Neural cell (in vitro differentiated cells): ENCODE results near the gene ZNF839. TPM values are rescaled to one million over a fixed set of nuclear protein-coding genes. Genes with fewer than 3 reads are reported as not detected.

Experiments
- H2AFZ ChIP-seq: fragments of 200-600, 300-800 bp; sonication (generic), shearing (Covaris generic); 2 replicates; pipeline ENCODE4 v1.6.0; 2014; ENCODE audit warnings: low read depth, mild to moderate bottlenecking, antibody characterized with exemption, low read length, moderate library complexity
- H3F3A ChIP-seq: fragments of 200-600 bp; shearing (Covaris generic); 2 replicates; pipeline ENCODE4 v1.6.1; 2016; ENCODE audit warnings: mild to moderate bottlenecking, moderate library complexity, mixed read lengths, antibody characterized with exemption, low read length; ENCODE audit not compliant: insufficient read depth, poor library complexity, severe bottlenecking
- H3K27ac ChIP-seq: fragments of 200-600, 300-800 bp; sonication (generic), shearing (Covaris generic); 2 replicates; pipeline ENCODE4 v1.5.1; 2014; ENCODE audit warnings: mild to moderate bottlenecking, low read length, moderate library complexity
- H3K27me3 ChIP-seq: fragments of 300-800, 200-600 bp; sonication (generic), shearing (Covaris generic); 2 replicates; pipeline ENCODE4 v1.6.0; 2014; ENCODE audit warnings: mild to moderate bottlenecking, low read depth, low read length, moderate library complexity; ENCODE audit not compliant: insufficient read depth
- H3K36me3 ChIP-seq: fragments of 300-800, 200-600 bp; sonication (generic), shearing (Covaris generic); 2 replicates; pipeline ENCODE4 v1.5.1; 2014; ENCODE audit warnings: mild to moderate bottlenecking, antibody characterized with exemption, low read length, moderate library complexity; ENCODE audit not compliant: insufficient read depth
- H3K4me2 ChIP-seq: fragments of 300-800, 200-600 bp; sonication (generic), shearing (Covaris generic); 2 replicates; pipeline ENCODE4 v1.6.0; 2014; ENCODE audit warnings: mild to moderate bottlenecking, low read length
- H3K4me3 ChIP-seq: fragments of 300-800, 200-600 bp; sonication (generic), shearing (Covaris generic); 2 replicates; pipeline ENCODE4 v1.5.1; 2014; ENCODE audit warnings: mild to moderate bottlenecking, low read length, moderate library complexity
- H3K79me2 ChIP-seq: fragments of 200-600 bp; shearing (Covaris generic); replicated peaks from 2 replicates; pipeline ENCODE4 v1.6.0; 2014; ENCODE audit warnings: mild to moderate bottlenecking, low read length, moderate library complexity; ENCODE audit not compliant: insufficient read depth
- H3K9ac ChIP-seq: fragments of 300-800, 200-600 bp; sonication (generic), shearing (Covaris generic); 2 replicates; pipeline ENCODE4 v1.6.1; 2016; ENCODE audit warnings: mild to moderate bottlenecking, low read length, mixed read lengths
- H3K9me2 ChIP-seq: fragments of 200-600 bp; shearing (Covaris generic); 2 replicates; pipeline ENCODE4 v1.6.1; 2016; ENCODE audit warnings: mild to moderate bottlenecking, low read length, mixed read lengths; ENCODE audit not compliant: insufficient read depth
- H3K9me3 ChIP-seq: fragments of 200-600, 300-800 bp; sonication (generic), shearing (Covaris generic); 2 replicates; pipeline ENCODE4 v1.6.1; 2016; ENCODE audit warnings: mild to moderate bottlenecking, mixed run types, low read length, moderate library complexity, mixed read lengths
- H4K20me1 ChIP-seq: fragments of 200-600 bp; shearing (Covaris generic); 2 replicates; pipeline ENCODE4 v1.6.1; 2016; ENCODE audit warnings: mild to moderate bottlenecking, mixed run types; ENCODE audit not compliant: insufficient read depth
- CTCF ChIP-seq: fragments of 450-650 bp; IDR thresholded peaks from 2 replicates; pipeline ENCODE4 v1.5.1; 2014; ENCODE audit warnings: antibody characterized with exemption, mild to moderate bottlenecking, moderate library complexity; ENCODE audit not compliant: poor library complexity, severe bottlenecking
- EP300 ChIP-seq: fragments of 450-650 bp; conservative IDR thresholded peaks from 2 replicates; pipeline ENCODE4 v1.6.1; 2014; ENCODE audit warnings: antibody characterized with exemption, mild to moderate bottlenecking, moderate library complexity; ENCODE audit not compliant: poor library complexity, severe bottlenecking
- EZH2 ChIP-seq: fragments of 200-600, 300-800 bp; shearing (Covaris generic), sonication (generic); IDR thresholded peaks from 2 replicates; pipeline ENCODE4 v1.6.1; 2014; ENCODE audit warnings: antibody characterized with exemption, low read length, borderline replicate concordance, mild to moderate bottlenecking; ENCODE audit not compliant: insufficient read depth, poor library complexity, severe bottlenecking
- MXI1 ChIP-seq: fragments of 450-650 bp; conservative IDR thresholded peaks from 2 replicates; pipeline ENCODE4 v1.6.1; 2014; ENCODE audit warnings: antibody characterized with exemption, mild to moderate bottlenecking; ENCODE audit not compliant: poor library complexity, severe bottlenecking
- POLR2AphosphoS5 ChIP-seq: IDR thresholded peaks from 2 replicates; pipeline ENCODE4 v1.6.1; 2012
- RAD21 ChIP-seq: fragments of 450-650 bp; conservative IDR thresholded peaks from 2 replicates; pipeline ENCODE4 v1.6.1; 2014; ENCODE audit warnings: antibody characterized with exemption, mild to moderate bottlenecking, moderate library complexity
- REST ChIP-seq: IDR thresholded peaks from 2 replicates; pipeline ENCODE4 v1.6.1; 2012; ENCODE audit warnings: borderline replicate concordance
- SMC3 ChIP-seq: fragments of 450-650 bp; conservative IDR thresholded peaks from 2 replicates; pipeline ENCODE4 v1.6.1; 2014; ENCODE audit warnings: antibody characterized with exemption, mild to moderate bottlenecking, moderate library complexity; ENCODE audit not compliant: poor library complexity
- TAF1 ChIP-seq: IDR thresholded peaks from 2 replicates; pipeline ENCODE4 v1.6.1; 2012; ENCODE audit warnings: low read depth
- polyA plus RNA-seq: library from polyadenylated mRNA; depleted of rRNA; stranded (reverse); fragments of >200 nt; gene quantifications from 2 replicates; pipeline ENCODE4 v1.2.3, GENCODE V29; 2014

Gene ZNF839
- polyA plus RNA-seq, 1 donor from 2014 or later: 15.3 TPM

DNA sequence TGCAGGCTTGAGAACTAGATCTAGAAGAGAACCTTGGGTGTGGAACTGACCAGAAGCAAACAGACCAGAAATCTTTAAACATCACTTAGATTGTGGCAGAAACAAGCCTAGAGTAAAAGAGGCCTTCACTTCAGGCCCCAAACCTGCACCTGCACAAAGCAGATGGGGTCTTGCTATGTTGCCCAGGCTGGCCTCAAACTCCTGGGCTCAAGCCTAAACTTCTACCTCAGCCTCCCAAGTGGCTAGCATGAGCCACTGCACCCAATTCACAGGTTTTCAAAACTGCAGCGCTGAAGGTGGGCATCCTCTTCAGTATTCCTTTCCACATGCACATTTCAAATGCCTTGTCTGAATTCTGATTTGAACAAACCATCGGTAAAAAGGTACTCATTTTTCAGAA lies 34.4 kb upstream of the ZNF839 start:
- Histone ChIP-seq H3F3A (no peaks in the 10 kb centered on the region), H3K4me3 (no peak overlapping the region), H3K9me2 (no peaks in the 10 kb centered on the region), H4K20me1 (no peaks in the 10 kb centered on the region), H3K9me3 (no peaks in the 10 kb centered on the region), H3K9ac (no peak overlapping the region), H3K79me2 (no peaks in the 10 kb centered on the region), H3K27me3 (no peaks in the 10 kb centered on the region), H3K36me3 (no peaks in the 10 kb centered on the region), H3K4me2 (no peak overlapping the region), H3K27ac (no peak overlapping the region), H2AFZ (no peak overlapping the region)
- TF ChIP-seq SMC3: no peak
- no peak for TF ChIP-seq TAF1
- no peak for TF ChIP-seq REST
- TF ChIP-seq EP300: no peak
- TF ChIP-seq MXI1: no peak
- TF ChIP-seq RAD21: no peak
- no peak for TF ChIP-seq POLR2AphosphoS5
- TF ChIP-seq CTCF: no peak
- TF ChIP-seq EZH2: no peak

- Histone ChIP-seq H3K9me3 (no peaks in the 10 kb centered on the region), H3K4me2 (no peak overlapping the region), H3K79me2 (no peaks in the 10 kb centered on the region), H2AFZ (no peak overlapping the region), H3K9me2 (no peaks in the 10 kb centered on the region), H3K4me3 (no peak overlapping the region), H3K27me3 (no peaks in the 10 kb centered on the region), H4K20me1 (no peaks in the 10 kb centered on the region), H3K27ac (no peak overlapping the region), H3K9ac (no peak overlapping the region), H3F3A (no peaks in the 10 kb centered on the region), H3K36me3 (no peaks in the 10 kb centered on the region)
- TF ChIP-seq TAF1: no peak
- TF ChIP-seq RAD21: no peak
- TF ChIP-seq EP300: no peak
- no peak for TF ChIP-seq SMC3
- TF ChIP-seq POLR2AphosphoS5: no peak
- TF ChIP-seq CTCF: no peak
- TF ChIP-seq MXI1: no peak
- TF ChIP-seq REST: no peak
- TF ChIP-seq EZH2: no peak
Measured at GRCh38 chr14:102288139-102288538, 31.4 kb upstream of the ZNF839 start.
